Activated T-cell treated with anti-CD3 and anti-CD28 coated beads for 24 hours (primary cell): ENCODE data around the gene CYBC1.

Source experiments
- DNase-seq: peaks from one replicate; pipeline ENCODE4 v3.0.0-alpha.2; 2020; ENCODE audit warnings: low read depth

Gene CYBC1

GRCh38 chr17:82450357-82451106 lies at the start of gene CYBC1:
Gene CYBC1 (minus strand): TSS chr17:82450752. CDS start chr17:82449254, 1,498 bp downstream.
- peak; percentile 93 for DNase-seq

- DNase-seq: peak; percentile 20
These were observed 47.2 kb upstream of the CYBC1 start for GRCh38 chr17:82497483-82498405.

- DNase-seq: peak; percentile 89
These were observed 46.2 kb upstream of the CYBC1 start for GRCh38 chr17:82496529-82497434.

- no peak for DNase-seq
These were observed 45.4 kb upstream of the CYBC1 start for GRCh38 chr17:82495844-82496528.

- peak; percentile 82 for DNase-seq
These were observed 43.9 kb upstream of the CYBC1 start for GRCh38 chr17:82494236-82495055.

GRCh38 chr17:82493226-82493781 lies 42.8 kb upstream of the CYBC1 start:
- DNase-seq: no peak

GRCh38 chr17:82492643-82493225 lies 42.2 kb upstream of the CYBC1 start:
- DNase-seq: no peak

- DNase-seq: no peak
These were observed 41.0 kb upstream of the CYBC1 start for GRCh38 chr17:82491533-82491932.

- DNase-seq: no peak
These were observed 40.6 kb upstream of the CYBC1 start for GRCh38 chr17:82491196-82491530.

GRCh38 chr17:82490512-82491195 lies 40.1 kb upstream of the CYBC1 start:
- no peak for DNase-seq

GRCh38 chr17:82489851-82490511 lies 39.4 kb upstream of the CYBC1 start:
- no peak for DNase-seq

- DNase-seq: no peak
These were observed 38.6 kb upstream of the CYBC1 start for GRCh38 chr17:82489117-82489516.

- DNase-seq: no peak
These were observed 37.4 kb upstream of the CYBC1 start for GRCh38 chr17:82487910-82488309.

GRCh38 chr17:82486231-82487094 lies 35.9 kb upstream of the CYBC1 start:
- DNase-seq: no peak

- DNase-seq: no peak
These were observed 33.3 kb upstream of the CYBC1 start for GRCh38 chr17:82483836-82484235.

GRCh38 chr17:82483204-82483660 lies 32.7 kb upstream of the CYBC1 start:
- no peak for DNase-seq

- DNase-seq: no peak
These were observed 29.8 kb upstream of the CYBC1 start for GRCh38 chr17:82480318-82480717.

GRCh38 chr17:82479602-82480001 lies 29.1 kb upstream of the CYBC1 start:
- no peak for DNase-seq
